ENCODE measurements around the gene MYO5B.

Gene MYO5B

GRCh38 chr18:49976795-49977560, 218.0 kb downstream of the MYO5B start:
- Histone ChIP-seq H3K4me3 (ENCODE audit: low read length) (no peak overlapping the region), H3K4me1 (ENCODE audit: control insufficient read depth, insufficient read depth, low read length) (no peaks in the 10 kb centered on the region), H3K27ac (ENCODE audit: low read depth, low read length) (no peak overlapping the region), H3K9ac (ENCODE audit: low read length) (no peak overlapping the region), H3K27me3 (ENCODE audit: control insufficient read depth, insufficient read depth, low read length) (no peaks in the 10 kb centered on the region), H3K36me3 (ENCODE audit: control insufficient read depth, insufficient read depth, low read length) (no peaks in the 10 kb centered on the region)

GRCh38 chr18:49976001-49976400, 218.9 kb downstream of the MYO5B start:
- H3K4me1 ChIP-seq (ENCODE audit: control insufficient read depth, insufficient read depth, low read length) = no peaks in the 10 kb centered on the region
- no peak overlapping the region for H3K4me3 ChIP-seq (ENCODE audit: low read length)
- no peak overlapping the region for H3K27ac ChIP-seq (ENCODE audit: low read depth, low read length)
- H3K27me3 ChIP-seq (ENCODE audit: control insufficient read depth, insufficient read depth, low read length) = no peaks in the 10 kb centered on the region
- H3K9ac ChIP-seq (ENCODE audit: low read length) = no peak overlapping the region
- H3K36me3 ChIP-seq (ENCODE audit: control insufficient read depth, insufficient read depth, low read length) = no peaks in the 10 kb centered on the region

- Histone ChIP-seq H3K27ac (ENCODE audit: low read depth, low read length) (no peak overlapping the region), H3K4me3 (ENCODE audit: low read length) (no peak overlapping the region)
These were observed 220.9 kb downstream of the MYO5B start for GRCh38 chr18:49974079-49974478.

GRCh38 chr18:49973592-49973991, 221.4 kb downstream of the MYO5B start:
- H3K27me3 ChIP-seq (ENCODE audit: control insufficient read depth, insufficient read depth, low read length) = no peaks in the 10 kb centered on the region
- H3K36me3 ChIP-seq (ENCODE audit: control insufficient read depth, insufficient read depth, low read length) = no peaks in the 10 kb centered on the region

More at GRCh38 chr18:49974079-49974478, 220.9 kb downstream of the MYO5B start:
- Histone ChIP-seq H3K27me3 (ENCODE audit: control insufficient read depth, insufficient read depth, low read length) (no peaks in the 10 kb centered on the region), H3K36me3 (ENCODE audit: control insufficient read depth, insufficient read depth, low read length) (no peaks in the 10 kb centered on the region), H3K4me1 (ENCODE audit: control insufficient read depth, insufficient read depth, low read length) (no peaks in the 10 kb centered on the region), H3K9ac (ENCODE audit: low read length) (no peak overlapping the region)

GRCh38 chr18:49972535-49972934, 222.4 kb downstream of the MYO5B start:
- Histone ChIP-seq H3K4me3 (ENCODE audit: low read length) (no peak overlapping the region), H3K36me3 (ENCODE audit: control insufficient read depth, insufficient read depth, low read length) (no peaks in the 10 kb centered on the region), H3K27me3 (ENCODE audit: control insufficient read depth, insufficient read depth, low read length) (no peaks in the 10 kb centered on the region), H3K27ac (ENCODE audit: low read depth, low read length) (no peak overlapping the region), H3K4me1 (ENCODE audit: control insufficient read depth, insufficient read depth, low read length) (no peaks in the 10 kb centered on the region), H3K9ac (ENCODE audit: low read length) (no peak overlapping the region)

More at GRCh38 chr18:49973592-49973991, 221.4 kb downstream of the MYO5B start:
- Histone ChIP-seq H3K4me3 (ENCODE audit: low read length) (no peak overlapping the region), H3K9ac (ENCODE audit: low read length) (no peak overlapping the region), H3K27ac (ENCODE audit: low read depth, low read length) (no peak overlapping the region), H3K4me1 (ENCODE audit: control insufficient read depth, insufficient read depth, low read length) (no peaks in the 10 kb centered on the region)

- H3K4me1 ChIP-seq (ENCODE audit: control insufficient read depth, insufficient read depth, low read length) = no peaks in the 10 kb centered on the region
- no peak overlapping the region for H3K9ac ChIP-seq (ENCODE audit: low read length)
- H3K27me3 ChIP-seq (ENCODE audit: control insufficient read depth, insufficient read depth, low read length) = no peaks in the 10 kb centered on the region
- H3K4me3 ChIP-seq (ENCODE audit: low read length) = no peak overlapping the region
- H3K36me3 ChIP-seq (ENCODE audit: control insufficient read depth, insufficient read depth, low read length) = no peaks in the 10 kb centered on the region
- H3K27ac ChIP-seq (ENCODE audit: low read depth, low read length) = no peak overlapping the region
These were observed 223.5 kb downstream of the MYO5B start for GRCh38 chr18:49971462-49971861.

GRCh38 chr18:49970319-49970718, 224.6 kb downstream of the MYO5B start:
- no peak overlapping the region for H3K27ac ChIP-seq (ENCODE audit: low read depth, low read length)
- H3K4me3 ChIP-seq (ENCODE audit: low read length) = no peak overlapping the region
- no peaks in the 10 kb centered on the region for H3K27me3 ChIP-seq (ENCODE audit: control insufficient read depth, insufficient read depth, low read length)

GRCh38 chr18:49968644-49969309, 226.2 kb downstream of the MYO5B start:
- Histone ChIP-seq H3K4me1 (ENCODE audit: control insufficient read depth, insufficient read depth, low read length) (no peaks in the 10 kb centered on the region), H3K4me3 (ENCODE audit: low read length) (no peak overlapping the region), H3K27ac (ENCODE audit: low read depth, low read length) (no peak overlapping the region), H3K36me3 (ENCODE audit: control insufficient read depth, insufficient read depth, low read length) (no peaks in the 10 kb centered on the region), H3K27me3 (ENCODE audit: control insufficient read depth, insufficient read depth, low read length) (no peaks in the 10 kb centered on the region), H3K9ac (ENCODE audit: low read length) (no peak overlapping the region)

More at GRCh38 chr18:49970319-49970718, 224.6 kb downstream of the MYO5B start:
- H3K36me3 ChIP-seq (ENCODE audit: control insufficient read depth, insufficient read depth, low read length) = no peaks in the 10 kb centered on the region
- no peak overlapping the region for H3K9ac ChIP-seq (ENCODE audit: low read length)
- no peaks in the 10 kb centered on the region for H3K4me1 ChIP-seq (ENCODE audit: control insufficient read depth, insufficient read depth, low read length)

- H3K27ac ChIP-seq (ENCODE audit: low read depth, low read length) = no peak overlapping the region
- H3K4me1 ChIP-seq (ENCODE audit: control insufficient read depth, insufficient read depth, low read length) = no peaks in the 10 kb centered on the region
- H3K27me3 ChIP-seq (ENCODE audit: control insufficient read depth, insufficient read depth, low read length) = no peaks in the 10 kb centered on the region
- no peaks in the 10 kb centered on the region for H3K36me3 ChIP-seq (ENCODE audit: control insufficient read depth, insufficient read depth, low read length)
- H3K9ac ChIP-seq (ENCODE audit: low read length) = no peak overlapping the region
- H3K4me3 ChIP-seq (ENCODE audit: low read length) = no peak overlapping the region
These were observed 227.2 kb downstream of the MYO5B start for GRCh38 chr18:49967636-49968313.

- H3K4me1 ChIP-seq (ENCODE audit: control insufficient read depth, insufficient read depth, low read length) = no peaks in the 10 kb centered on the region
- no peak overlapping the region for H3K9ac ChIP-seq (ENCODE audit: low read length)
- no peaks in the 10 kb centered on the region for H3K27me3 ChIP-seq (ENCODE audit: control insufficient read depth, insufficient read depth, low read length)
- no peak overlapping the region for H3K27ac ChIP-seq (ENCODE audit: low read depth, low read length)
- no peak overlapping the region for H3K4me3 ChIP-seq (ENCODE audit: low read length)
- H3K36me3 ChIP-seq (ENCODE audit: control insufficient read depth, insufficient read depth, low read length) = no peaks in the 10 kb centered on the region
These were observed 227.8 kb downstream of the MYO5B start for GRCh38 chr18:49967171-49967570.

- H3K27me3 ChIP-seq (ENCODE audit: control insufficient read depth, insufficient read depth, low read length) = no peaks in the 10 kb centered on the region
- H3K36me3 ChIP-seq (ENCODE audit: control insufficient read depth, insufficient read depth, low read length) = no peaks in the 10 kb centered on the region
- no peak overlapping the region for H3K4me3 ChIP-seq (ENCODE audit: low read length)
- H3K27ac ChIP-seq (ENCODE audit: low read depth, low read length) = no peak overlapping the region
- H3K4me1 ChIP-seq (ENCODE audit: control insufficient read depth, insufficient read depth, low read length) = no peaks in the 10 kb centered on the region
- no peak overlapping the region for H3K9ac ChIP-seq (ENCODE audit: low read length)
These were observed 228.9 kb downstream of the MYO5B start for GRCh38 chr18:49966090-49966489.

GRCh38 chr18:49963217-49963616, 231.7 kb downstream of the MYO5B start:
- H3K27ac ChIP-seq (ENCODE audit: low read depth, low read length) = no peak overlapping the region

More at GRCh38 chr18:49963217-49963616, 231.7 kb downstream of the MYO5B start:
- H3K36me3 ChIP-seq (ENCODE audit: control insufficient read depth, insufficient read depth, low read length) = no peaks in the 10 kb centered on the region
- H3K9ac ChIP-seq (ENCODE audit: low read length) = no peak overlapping the region
- H3K4me3 ChIP-seq (ENCODE audit: low read length) = no peak overlapping the region
- H3K4me1 ChIP-seq (ENCODE audit: control insufficient read depth, insufficient read depth, low read length) = no peaks in the 10 kb centered on the region
- peaks cover 2% of the 10 kb centered on the region for H3K27me3 ChIP-seq (ENCODE audit: control insufficient read depth, insufficient read depth, low read length)

Measured in rectal smooth muscle tissue (tissue), 1 donor.